Coronary artery (tissue), 2 donors: Measurements from ENCODE around the gene TTYH1.

Source experiments
- DNase-seq: peaks from one replicate; pipeline ENCODE4 v3.0.0-alpha.2; 2017; ENCODE audit warnings: low spot score
- H3K27ac ChIP-seq, 2 donors: fragments of 200-600 bp; sonication (generic); one replicate each; pipeline ENCODE4 v1.5.1; 2016 to 2019
- H3K4me3 ChIP-seq: fragments of 200-600 bp; sonication (generic); 2 replicates; pipeline ENCODE4 v1.5.1; 2016; ENCODE audit warnings: mild to moderate bottlenecking, moderate library complexity
- CTCF ChIP-seq: fragments of 200-600 bp; sonication (generic); IDR thresholded peaks from one replicate; pipeline ENCODE4 v1.5.1; 2019; ENCODE audit warnings: antibody characterized with exemption

Gene TTYH1

GRCh38 chr19:54420383-54421168 lies 5.3 kb downstream of the TTYH1 start:
- no peak for DNase-seq
- TF ChIP-seq CTCF: no peak
- H3K27ac ChIP-seq: peak overlapping the region in 1 of 2 donors; percentile 21
- H3K4me3 ChIP-seq: peak overlapping the region; percentile 40

- no peak for DNase-seq
- Histone ChIP-seq H3K27ac (peak overlapping the region in 1 of 2 donors; percentile 21), H3K4me3 (peak overlapping the region; percentile 40)
- TF ChIP-seq CTCF: no peak
These were observed 5.9 kb downstream of the TTYH1 start for GRCh38 chr19:54421169-54421516.

GRCh38 chr19:54421521-54421920 lies 6.3 kb downstream of the TTYH1 start:
- no peak for DNase-seq
- Histone ChIP-seq H3K4me3 (no peak overlapping the region), H3K27ac (peak overlapping the region in 1 of 2 donors; percentile 22)
- no peak for TF ChIP-seq CTCF

GRCh38 chr19:54422136-54422535 lies 6.9 kb downstream of the TTYH1 start:
- TF ChIP-seq CTCF: no peak
- DNase-seq: no peak
- Histone ChIP-seq H3K27ac (peak overlapping the region in 1 of 2 donors; percentile 2), H3K4me3 (no peak overlapping the region)

GRCh38 chr19:54424201-54424600 lies 8.9 kb downstream of the TTYH1 start:
- Histone ChIP-seq H3K27ac (no peak overlapping the region), H3K4me3 (no peak overlapping the region)
- TF ChIP-seq CTCF: no peak
- no peak for DNase-seq

GRCh38 chr19:54424660-54425381 lies 9.6 kb downstream of the TTYH1 start:
- no peak for TF ChIP-seq CTCF
- H3K27ac ChIP-seq: no peak overlapping the region
- DNase-seq: no peak
- H3K4me3 ChIP-seq: no peak overlapping the region

GRCh38 chr19:54425382-54425723 lies 10.1 kb downstream of the TTYH1 start:
- no peak for TF ChIP-seq CTCF
- H3K27ac ChIP-seq: no peak overlapping the region
- no peak for DNase-seq
- H3K4me3 ChIP-seq: no peak overlapping the region
